IMR-90 (cell line): ENCODE results near the gene TM7SF2. TPM values are rescaled to one million over a fixed set of nuclear protein-coding genes. Genes with fewer than 3 reads are reported as not detected.

Experiments
- ATAC-seq: fragments of 200-7000 bp; cut with Tn5 transposase; 2 replicates; pipeline ENCODE4 v1.9.1; 2020; ENCODE audit warnings: low read depth, mild to moderate bottlenecking, moderate library complexity
- BruUV-seq: library from RNA; stranded (reverse); fragments of 400-500 nt; replicated peaks from 2 replicates; lab custom pipeline; 2021; lab: Mats Ljungman, UMichigan
- CTCF ChIA-PET: fragments of 300-600 bp; formaldehyde crosslinking; extraction: SDS; loops from one replicate; lab custom pipeline; 2021; ENCODE audit warnings: antibody characterized with exemption; lab: Yijun Ruan, JAX
- POLR2A ChIA-PET: fragments of 300-600 bp; sonication (Branson Sonifier 250); formaldehyde crosslinking; loops from one replicate; lab custom pipeline; 2022; ENCODE audit warnings: antibody characterized with exemption; ENCODE audit not compliant: unreplicated experiment; lab: Charles Lee
- DNase-seq: peaks from one replicate; pipeline ENCODE4 v3.0.0; 2013
- H2AFZ ChIP-seq: replicated peaks from 2 replicates; pipeline ENCODE3; 2013; ENCODE audit warnings: low read length, mild to moderate bottlenecking; ENCODE audit not compliant: poor library complexity
- H2AK5ac ChIP-seq: 2 replicates; pipeline ENCODE4 v1.6.1; 2013; ENCODE audit warnings: low read depth, low read length, inconsistent platforms
- H2AK9ac ChIP-seq: replicated peaks from 2 replicates; pipeline ENCODE3; 2013; ENCODE audit warnings: mild to moderate bottlenecking, low read depth, low read length, moderate library complexity; ENCODE audit not compliant: poor library complexity
- H2BK120ac ChIP-seq: 2 replicates; pipeline ENCODE4 v1.6.1; 2013; ENCODE audit warnings: low read depth, low read length, inconsistent platforms
- H2BK15ac ChIP-seq: 3 replicates; pipeline ENCODE4 v1.6.1; 2013; ENCODE audit warnings: low read depth, low read length, inconsistent platforms
- H2BK20ac ChIP-seq: 2 replicates; pipeline ENCODE4 v1.6.1; 2013; ENCODE audit warnings: low read depth, mild to moderate bottlenecking, inconsistent platforms, low read length, moderate library complexity
- H2BK5ac ChIP-seq: 2 replicates; pipeline ENCODE4 v1.6.1; 2013; ENCODE audit warnings: mild to moderate bottlenecking, low read depth, low read length, inconsistent platforms; ENCODE audit not compliant: poor library complexity, severe bottlenecking
- H3K14ac ChIP-seq: replicated peaks from 2 replicates; pipeline ENCODE4 v1.6.1; 2013; ENCODE audit warnings: low read depth, low read length, inconsistent platforms
- H3K18ac ChIP-seq: 2 replicates; pipeline ENCODE4 v1.6.1; 2013; ENCODE audit warnings: low read depth, low read length, control low read depth
- H3K23ac ChIP-seq: 2 replicates; pipeline ENCODE4 v1.6.1; 2013; ENCODE audit warnings: low read depth, low read length, inconsistent platforms
- H3K27ac ChIP-seq: 2 replicates; pipeline ENCODE4 v1.5.1; 2013; ENCODE audit warnings: mild to moderate bottlenecking, control low read depth, low read length; ENCODE audit not compliant: insufficient read depth
- H3K27me3 ChIP-seq: 2 replicates; pipeline ENCODE4 v1.6.1; 2013; ENCODE audit warnings: low read length; ENCODE audit not compliant: control insufficient read depth, insufficient read depth
- H3K36me3 ChIP-seq: 2 replicates; pipeline ENCODE4 v1.6.1; 2013; ENCODE audit warnings: low read length, mixed read lengths; ENCODE audit not compliant: control insufficient read depth, insufficient read depth
- H3K4ac ChIP-seq: 2 replicates; pipeline ENCODE4 v1.6.1; 2013; ENCODE audit warnings: low read depth, low read length, inconsistent platforms
- H3K4me1 ChIP-seq: 2 replicates; pipeline ENCODE4 v1.6.1; 2013; ENCODE audit warnings: low read length, mixed read lengths; ENCODE audit not compliant: control insufficient read depth, insufficient read depth
- H3K4me2 ChIP-seq: 2 replicates; pipeline ENCODE4 v1.6.1; 2013; ENCODE audit warnings: low read depth, mild to moderate bottlenecking, control low read depth, low read length, moderate library complexity
- H3K4me3 ChIP-seq: 2 replicates; pipeline ENCODE4 v1.5.1; 2013; ENCODE audit warnings: low read depth, mild to moderate bottlenecking, control low read depth, low read length, moderate library complexity; ENCODE audit not compliant: insufficient read depth
- H3K56ac ChIP-seq: 2 replicates; pipeline ENCODE4 v1.6.1; 2013; ENCODE audit warnings: low read length, inconsistent platforms; ENCODE audit not compliant: insufficient read depth; ENCODE audit errors: extremely low read depth
- H3K79me1 ChIP-seq, 2 experiments: 2 replicates each; pipeline ENCODE4 v1.6.1; 2013; ENCODE audit warnings: low read length in 2 of 2, inconsistent platforms in 1 of 2, low read depth in 1 of 2
- H3K9ac ChIP-seq: 2 replicates; pipeline ENCODE4 v1.6.1; 2013; ENCODE audit warnings: low read depth, low read length, control low read depth
- H3K9me1 ChIP-seq: 2 replicates; pipeline ENCODE4 v1.6.1; 2013; ENCODE audit warnings: low read length, inconsistent platforms; ENCODE audit not compliant: insufficient read depth
- H3K9me3 ChIP-seq: 2 replicates; pipeline ENCODE4 v1.6.1; 2013; ENCODE audit warnings: low read length; ENCODE audit not compliant: control insufficient read depth, insufficient read depth
- H4K20me1 ChIP-seq: 2 replicates; pipeline ENCODE4 v1.6.1; 2013; ENCODE audit warnings: low read length, inconsistent platforms; ENCODE audit not compliant: insufficient read depth
- H4K5ac ChIP-seq: 2 replicates; pipeline ENCODE4 v1.6.1; 2013; ENCODE audit warnings: mild to moderate bottlenecking, low read depth, low read length, control low read depth
- H4K8ac ChIP-seq, 2 experiments: 2 replicates each; pipeline ENCODE4 v1.6.1; 2013; ENCODE audit warnings: low read depth in 2 of 2, low read length in 2 of 2, control low read depth in 1 of 2, inconsistent platforms in 1 of 2
- H4K91ac ChIP-seq: 2 replicates; pipeline ENCODE4 v1.6.1; 2013; ENCODE audit warnings: low read depth, low read length, inconsistent platforms; ENCODE audit not compliant: insufficient read depth
- CEBPB ChIP-seq: IDR thresholded peaks from 2 replicates; pipeline ENCODE4 v1.6.1; 2012; ENCODE audit warnings: low read depth, low read length, improper control_type of control experiment
- CHD1 ChIP-seq: IDR thresholded peaks from 2 replicates; pipeline ENCODE4 v1.6.1; 2012; ENCODE audit warnings: low read depth, low read length, improper control_type of control experiment
- CTCF ChIP-seq: conservative IDR thresholded peaks from 2 replicates; pipeline ENCODE4 v1.5.1; 2012; ENCODE audit warnings: mild to moderate bottlenecking, low read depth, low read length, improper control_type of control experiment
- ELK1 ChIP-seq: fragments of 150-350 bp; IDR thresholded peaks from 2 replicates; pipeline ENCODE4 v1.6.1; 2016; ENCODE audit warnings: low read depth, mild to moderate bottlenecking, low read length, moderate library complexity, borderline replicate concordance
- FOS ChIP-seq: fragments of 150-350 bp; IDR thresholded peaks from 2 replicates; pipeline ENCODE4 v1.6.1; 2016; ENCODE audit warnings: low read depth, low read length
- MAFK ChIP-seq: IDR thresholded peaks from 2 replicates; pipeline ENCODE4 v1.6.1; 2012; ENCODE audit warnings: low read depth, low read length, improper control_type of control experiment
- MAZ ChIP-seq: IDR thresholded peaks from 2 replicates; pipeline ENCODE4 v1.6.1; 2012; ENCODE audit warnings: low read depth, mild to moderate bottlenecking, low read length, improper control_type of control experiment, moderate library complexity, borderline replicate concordance
- MXI1 ChIP-seq: IDR thresholded peaks from 2 replicates; pipeline ENCODE4 v1.6.1; 2012; ENCODE audit warnings: low read depth, mild to moderate bottlenecking, low read length, moderate library complexity, borderline replicate concordance
- NFE2L2 ChIP-seq: fragments of 150-350 bp; IDR thresholded peaks from 2 replicates; pipeline ENCODE4 v1.6.1; 2016; ENCODE audit warnings: low read depth, mild to moderate bottlenecking, low read length
- POLR2A ChIP-seq: IDR thresholded peaks from 2 replicates; pipeline ENCODE4 v1.6.1; 2012; ENCODE audit warnings: mild to moderate bottlenecking, low read depth, low read length
- RAD21 ChIP-seq: IDR thresholded peaks from 2 replicates; pipeline ENCODE4 v1.6.1; 2012; ENCODE audit warnings: low read length, improper control_type of control experiment
- RFX5 ChIP-seq: IDR thresholded peaks from 2 replicates; pipeline ENCODE4 v1.8.0; 2012; ENCODE audit warnings: low read depth, mild to moderate bottlenecking, low read length, moderate library complexity
- SMC3 ChIP-seq: fragments of 150-350 bp; IDR thresholded peaks from 2 replicates; pipeline ENCODE4 v1.6.1; 2016; ENCODE audit warnings: low read depth, mild to moderate bottlenecking, antibody characterized with exemption, low read length, moderate library complexity
- USF2 ChIP-seq: fragments of 150-350 bp; IDR thresholded peaks from 2 replicates; pipeline ENCODE4 v1.6.1; 2017; ENCODE audit warnings: mild to moderate bottlenecking, antibody characterized with exemption, low read length, low read depth
- WGBS, 2 experiments: methylation state at CpG; one replicate each; pipeline versions ENCODE4 v1.1.5 to v1.1.7; 2013; ENCODE audit warnings: missing lambda C conversion rate in 2 of 2; ENCODE audit not compliant: insufficient read length in 1 of 2; ENCODE audit errors: extremely low coverage in 2 of 2; 5-methylcytosine and 5-hydroxymethylcytosine counted together
- dilution Hi-C: fragments of 300-500 bp; cut with HindIII; formaldehyde crosslinking; loops from one replicate; pipeline ENCODE4 v1.14.3; 2018; ENCODE audit warnings: low sequenced_read_pairs; ENCODE audit not compliant: unreplicated experiment
- in situ Hi-C: fragments of 300-500 bp; cut with MboI; formaldehyde crosslinking; loops from 3 replicates; pipeline ENCODE4 v1.14.3; 2019; ENCODE audit warnings: low sequenced_read_pairs, inconsistent platforms, mixed read lengths
- intact Hi-C: fragments of 100-400 bp; cut with micrococcal nuclease; formaldehyde crosslinking; loops from 2 replicates; pipeline ENCODE4 v1.10.0; 2022
- polyA plus RNA-seq, 3 experiments: library from polyadenylated mRNA; depleted of rRNA; stranded (reverse); fragments of >200 nt; gene quantifications; 2 replicates each; pipeline ENCODE4 v1.2.3, GENCODE V29; 2012; ENCODE audit warnings: low replicate concordance in 1 of 3
- total RNA-seq: library from RNA; depleted of rRNA; stranded (reverse); fragments of >200 nt; gene quantifications from 2 replicates; pipeline ENCODE4 v1.2.3, GENCODE V29; 2012

The TM7SF2 gene
- total and polyA plus RNA-seq, 2 of the 4 experiments (the other 2 are of a cell fraction), result 5.7 to 7.6 TPM

DNA sequence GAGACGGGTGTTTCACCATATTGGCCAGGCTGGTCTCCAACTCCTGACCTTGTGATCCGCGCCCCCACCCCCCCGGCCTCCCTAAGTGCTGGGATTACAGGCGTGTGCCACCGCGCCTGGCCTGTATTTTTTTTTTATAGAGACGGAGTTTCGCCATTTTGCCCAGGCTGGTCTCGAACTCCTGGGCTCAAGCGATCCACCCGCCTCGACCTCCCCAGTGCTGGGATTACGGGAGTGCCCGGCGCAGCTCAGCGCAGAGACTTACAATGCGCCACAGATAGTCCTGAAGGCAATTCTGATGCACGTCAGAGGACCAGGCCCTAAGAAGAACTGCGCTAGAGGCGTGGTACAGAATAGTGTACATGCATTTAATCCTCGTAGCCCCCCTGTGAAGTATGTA lies 16.2 kb upstream of the TM7SF2 start:
- peak overlapping the region; percentile 89 for H4K5ac ChIP-seq
- no peak overlapping the region for H3K4me3 ChIP-seq
- intact Hi-C loops (loop anchor here (5.0 kb wide), 1 partner anchor 178 kb away; the partner anchor contains the start of gene ATG2A), dilution Hi-C loops (no loop called here), in situ Hi-C loops (no loop called here)
- WGBS, 2 experiments, result 65% methylated on average over 12 of the region's 22 CpGs; no CpG with 5 or more reads in 1 of the 2 experiments
- H2BK15ac ChIP-seq, result no peak overlapping the region
- no TSS peak for BruUV-seq
- no peaks in the 10 kb centered on the region for H3K9me3 ChIP-seq
- peak overlapping the region; percentile 59 for H4K91ac ChIP-seq
- ATAC-seq, result no peak
- no peak overlapping the region for H3K27ac ChIP-seq
- peak overlapping the region; percentile 67 for H3K4ac ChIP-seq
- peaks cover 5% of the 10 kb centered on the region; the same call in 1 of the 2 replicates for H3K36me3 ChIP-seq
- peak overlapping the region; percentile 39; the same call in 1 of the 2 replicates for H3K4me2 ChIP-seq
- H2AFZ ChIP-seq, result peak overlapping the region; percentile 97
- peak overlapping the region; percentile 15 for H2AK5ac ChIP-seq
- H3K14ac ChIP-seq, result peak overlapping the region; percentile 27; the same call in 1 of the 2 replicates
- H3K79me1 ChIP-seq, result peaks cover 10 to 25% of the 10 kb centered on the region in 2 experiments
- no peak overlapping the region for H2BK120ac ChIP-seq
- H2AK9ac ChIP-seq, result peak overlapping the region; percentile 95
- no peak for DNase-seq
- peaks cover 4% of the 10 kb centered on the region; the same call in 1 of the 2 replicates for H3K9me1 ChIP-seq
- H3K4me1 ChIP-seq, result no peaks in the 10 kb centered on the region
- no peaks in the 10 kb centered on the region for H4K20me1 ChIP-seq
- H3K56ac ChIP-seq, result no peak overlapping the region
- no peak overlapping the region for H2BK5ac ChIP-seq
- TF ChIP-seq POLR2A (no peak), RFX5 (no peak), ELK1 (no peak), SMC3 (no peak), FOS (no peak), CTCF (no peak), MAZ (no peak), CHD1 (no peak), USF2 (no peak), NFE2L2 (no peak), CEBPB (no peak), RAD21 (no peak), MXI1 (no peak), MAFK (no peak)
- no peak overlapping the region for H3K18ac ChIP-seq
- CTCF ChIA-PET, result no interaction called here
- H4K8ac ChIP-seq, result peak overlapping the region; percentile 99 to 100
- H3K23ac ChIP-seq, result no peak overlapping the region
- H3K27me3 ChIP-seq, result no peaks in the 10 kb centered on the region
- POLR2A ChIA-PET, result no interaction called here
- peak overlapping the region; percentile 10; the same call in 1 of the 2 replicates for H2BK20ac ChIP-seq
- H3K9ac ChIP-seq, result peak overlapping the region; percentile 50; the same call in 1 of the 2 replicates
